ENCODE measurements around the gene UCK2.
A peak's percentile ranks its signal among the peaks of the same experiment; 100 is the strongest.

The UCK2 gene

DNA sequence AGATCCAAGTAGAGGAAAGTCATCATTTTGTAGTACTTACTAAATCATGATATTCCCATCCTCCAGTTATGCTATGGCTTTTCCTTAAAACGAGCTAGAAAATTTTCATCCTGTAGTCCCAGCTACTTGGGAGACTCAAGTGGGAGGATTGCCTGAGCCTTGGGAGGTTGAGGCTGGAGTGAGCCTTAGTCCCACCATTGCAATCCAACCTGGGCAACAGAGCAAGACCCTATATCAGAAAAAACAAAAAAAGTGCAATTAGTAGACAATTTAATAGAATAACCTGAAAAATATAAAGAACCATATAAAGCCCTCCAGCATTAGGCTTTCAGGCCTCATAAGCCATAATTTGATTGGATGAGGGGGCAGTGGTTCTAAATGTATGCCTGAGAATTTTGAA lies 6.8 kb downstream of the UCK2 start:
- DNase-seq (ENCODE audit: low spot score), result no peak

DNA sequence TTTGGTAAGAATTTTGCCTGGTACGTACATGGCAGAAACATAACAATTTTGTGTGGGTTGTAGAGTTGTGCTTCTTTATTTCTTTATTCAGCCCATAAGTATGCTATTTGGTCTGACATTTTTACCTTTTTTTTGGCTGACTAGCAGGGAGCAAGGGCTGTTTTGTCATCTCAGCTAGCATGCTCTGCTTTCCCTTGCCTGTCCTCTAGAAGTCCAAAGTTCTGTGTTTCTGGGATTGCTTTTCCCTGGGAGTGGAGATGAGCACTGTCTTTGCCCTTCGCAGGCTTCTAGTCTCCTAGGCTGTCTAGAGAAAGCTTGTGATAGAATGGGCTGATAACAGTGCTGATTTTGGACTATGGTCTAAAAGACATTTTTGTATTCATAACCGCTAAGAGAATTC lies 7.5 kb downstream of the UCK2 start:
- DNase-seq (ENCODE audit: low spot score), result no peak

DNA sequence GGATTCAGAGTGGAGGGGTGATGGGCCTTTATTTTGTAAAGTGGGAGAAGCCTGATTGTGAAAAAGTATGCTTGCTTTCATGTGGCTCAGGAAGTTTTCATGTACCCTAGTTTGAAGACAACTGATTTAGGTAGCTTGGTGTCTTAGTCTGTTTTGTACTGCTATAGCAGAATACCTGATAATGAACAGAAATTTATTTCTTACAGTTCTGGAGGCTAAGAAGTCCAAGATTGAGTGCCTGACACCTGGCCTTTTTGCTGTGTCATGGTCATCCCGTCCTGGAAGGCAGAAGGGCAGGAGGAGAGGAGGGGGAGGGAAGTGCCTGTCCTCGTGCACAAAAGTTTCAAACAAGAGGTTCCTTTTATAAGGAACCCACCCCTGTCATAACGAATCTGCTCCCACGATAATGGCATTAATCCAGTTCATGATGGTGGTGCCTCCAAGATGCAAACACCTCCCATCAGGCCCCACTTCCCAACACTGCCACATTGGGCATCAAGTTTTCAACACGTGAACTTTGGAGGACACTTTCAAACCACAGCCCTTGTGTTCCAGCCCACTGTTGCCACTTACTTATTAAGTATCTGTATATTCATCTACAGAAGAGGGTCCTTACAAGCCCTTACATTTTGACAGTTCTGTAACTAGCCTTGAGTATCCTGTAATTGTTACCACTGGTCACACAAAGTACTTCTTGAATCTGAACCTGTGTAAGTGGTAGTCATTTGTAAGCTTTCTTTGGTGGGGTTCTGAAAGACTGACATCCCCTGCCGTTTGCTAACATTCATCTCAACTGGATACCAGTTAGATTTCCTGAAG lies 9.5 kb downstream of the UCK2 start:
- no peak for DNase-seq (ENCODE audit: low spot score)

DNA sequence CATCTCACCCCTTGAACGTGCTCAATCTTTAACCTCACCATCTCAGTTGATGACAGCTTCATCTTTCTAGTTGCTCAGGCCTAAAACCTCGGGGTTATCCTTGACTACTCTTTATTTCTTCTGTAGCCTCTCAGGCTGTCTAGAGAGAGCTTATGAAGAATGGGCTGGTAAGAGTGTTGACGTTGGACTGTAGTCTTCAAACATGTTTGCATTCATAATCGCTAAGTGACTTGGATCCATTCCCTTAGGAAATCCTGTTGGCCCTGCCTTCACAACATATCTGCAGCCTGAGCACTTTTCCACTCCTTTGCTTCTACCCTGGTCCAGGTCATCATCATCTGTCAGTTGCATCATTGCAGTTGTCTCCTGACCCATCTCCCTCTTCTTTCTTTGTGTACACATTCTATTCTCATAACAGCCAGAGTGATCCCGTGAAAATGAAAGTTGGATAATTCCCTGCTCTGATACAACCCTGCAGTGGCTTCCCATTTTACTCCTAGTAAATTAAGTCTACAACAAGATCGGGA lies 10.5 kb downstream of the UCK2 start:
- DNase-seq (ENCODE audit: low spot score), result no peak

DNA sequence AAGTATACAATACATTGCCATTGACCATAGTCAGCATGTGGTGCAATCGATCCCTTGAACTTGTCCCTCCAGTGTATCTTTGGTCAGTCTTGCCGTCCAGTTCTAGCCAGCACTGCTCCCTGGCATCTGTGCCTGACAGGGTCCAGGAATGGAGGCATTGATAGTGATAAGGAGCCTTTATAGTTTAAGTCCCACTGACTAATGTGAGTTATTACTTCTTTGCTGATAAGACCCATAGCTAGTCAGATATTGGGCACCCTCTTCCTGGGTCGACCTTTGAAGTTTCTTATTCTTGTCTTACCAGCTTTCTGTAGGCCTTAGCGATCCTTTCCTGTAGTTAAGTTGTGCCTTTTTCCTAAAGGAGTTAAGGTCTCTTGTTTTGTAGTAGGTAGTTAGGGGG lies 13.0 kb downstream of the UCK2 start:
- no peak for DNase-seq (ENCODE audit: low spot score)

DNA sequence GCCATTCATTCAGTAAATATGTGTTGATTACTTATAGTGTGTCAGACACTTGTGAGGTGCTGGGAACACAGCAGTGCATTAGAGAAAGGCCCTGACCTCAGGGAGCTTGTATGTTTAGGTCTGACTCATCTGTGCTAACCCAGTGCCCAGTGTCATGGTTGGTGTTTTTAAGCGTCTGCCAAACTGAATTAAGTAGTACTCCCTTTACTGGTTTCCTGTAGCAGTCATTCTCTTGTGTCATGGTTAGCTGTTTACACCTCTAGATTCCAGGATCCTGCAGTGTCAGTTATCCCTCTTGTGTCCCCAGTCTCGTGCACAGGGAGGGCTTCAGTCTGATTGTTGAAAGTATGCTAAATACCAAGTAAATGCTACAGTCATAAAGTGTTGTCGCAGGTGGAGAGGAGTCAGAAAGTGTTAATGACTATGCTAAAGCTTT lies 14.2 kb downstream of the UCK2 start:
- peak; percentile 60 for DNase-seq (ENCODE audit: low spot score)

DNA sequence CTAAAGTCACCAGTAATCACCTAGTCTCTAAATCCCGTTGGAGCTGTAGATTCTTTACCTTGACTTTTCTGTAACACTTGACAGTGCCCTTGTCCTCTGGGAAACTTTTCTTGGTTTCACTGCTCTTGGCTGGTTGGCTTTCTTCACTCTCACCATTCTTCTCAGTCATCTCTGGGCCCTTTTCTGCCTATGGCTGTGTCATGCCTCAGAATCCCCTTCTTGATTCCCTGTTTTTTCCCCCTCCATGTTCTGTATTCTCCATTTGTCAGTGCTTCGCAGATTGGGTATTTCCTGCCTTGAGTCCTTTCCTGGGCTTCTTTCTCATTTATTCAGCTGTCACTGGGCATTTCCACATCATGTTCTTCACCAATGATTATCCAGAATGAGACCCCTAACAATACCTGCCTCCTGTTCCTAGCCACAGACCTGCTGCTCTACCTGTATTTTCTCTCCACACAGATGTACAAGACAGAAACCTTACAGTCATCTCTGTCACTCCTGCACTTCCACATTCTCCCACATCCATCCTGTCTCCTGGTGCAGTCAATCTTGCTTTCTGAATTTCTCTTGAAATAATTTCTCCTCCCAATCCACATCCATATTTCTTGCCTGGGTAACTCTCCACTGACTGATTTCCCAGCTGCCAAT lies 14.7 kb downstream of the UCK2 start:
- DNase-seq (ENCODE audit: low spot score), result no peak

DNA sequence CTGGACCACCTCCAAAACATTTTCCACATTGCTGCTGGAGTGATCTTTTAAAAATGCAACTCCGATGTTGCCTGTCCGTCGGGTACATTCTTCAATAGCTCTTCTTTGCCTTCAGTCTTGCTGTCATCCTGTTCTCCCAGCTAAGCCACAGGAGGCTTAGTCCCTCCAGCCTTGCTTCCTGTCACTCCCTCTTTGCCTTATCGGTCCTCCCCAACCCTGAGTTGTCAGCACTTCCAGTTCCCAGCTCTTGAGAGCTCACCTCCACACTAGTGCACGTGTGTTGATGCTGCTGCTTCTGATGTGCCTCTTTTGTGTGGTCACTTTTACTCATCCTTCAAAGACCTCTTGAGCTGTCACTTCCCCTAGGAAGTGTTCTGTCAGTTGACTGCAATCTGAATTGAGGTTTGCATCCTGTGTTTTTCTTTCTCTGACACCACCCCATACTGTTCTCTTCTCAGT lies 15.3 kb downstream of the UCK2 start:
- DNase-seq (ENCODE audit: low spot score), result peak; percentile 66

DNA sequence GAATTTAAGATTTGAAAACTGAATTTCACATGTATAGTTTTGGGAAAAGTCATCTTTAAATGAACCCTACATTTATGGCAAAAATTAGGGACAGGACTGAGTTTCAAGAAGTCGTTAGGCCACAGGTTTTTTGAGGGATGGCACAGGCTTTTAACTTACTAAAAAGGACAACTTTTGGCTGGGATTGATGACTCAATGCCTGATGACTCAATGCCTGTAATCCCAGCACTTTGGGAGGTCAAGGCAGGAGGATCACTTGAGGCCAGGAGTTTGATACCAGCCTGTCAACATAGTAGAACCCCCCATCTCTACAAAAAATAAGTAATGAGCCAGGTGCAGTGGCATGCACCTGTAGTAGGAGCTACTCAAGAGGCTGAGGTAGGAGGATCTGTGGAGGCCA lies 15.9 kb downstream of the UCK2 start:
- DNase-seq (ENCODE audit: low spot score), result no peak

DNA sequence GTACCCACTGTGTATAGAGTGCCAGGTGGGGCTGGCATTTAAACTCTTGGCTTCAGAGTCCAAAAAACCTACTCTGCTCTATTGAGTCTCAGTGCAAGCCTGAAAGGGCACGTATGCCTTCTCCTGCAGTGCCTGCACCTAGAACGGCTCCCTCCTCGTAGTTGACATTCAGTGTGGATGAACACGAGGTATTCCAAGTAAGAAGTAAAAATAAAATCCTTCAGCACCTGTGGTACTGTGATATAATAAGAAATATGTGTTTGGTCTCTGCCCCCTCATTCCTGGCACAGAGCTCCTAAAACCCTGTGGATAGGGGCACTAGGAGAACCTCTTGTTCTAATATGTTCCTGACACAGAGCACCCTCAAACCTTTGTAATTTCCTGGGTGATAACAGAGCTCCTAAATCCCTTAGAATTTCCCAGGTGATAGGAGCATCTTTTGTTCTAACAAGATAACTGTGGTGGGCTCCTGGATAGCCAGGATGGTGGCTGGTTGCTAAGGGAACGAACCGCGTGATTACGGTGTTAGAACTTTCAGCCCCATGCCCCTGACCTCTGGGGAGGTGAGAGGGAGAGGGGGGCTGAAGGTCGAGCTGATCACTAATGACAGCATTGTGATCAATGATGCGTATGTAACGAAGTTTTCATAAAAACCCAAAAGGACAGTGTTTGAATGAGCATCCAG lies 16.8 kb downstream of the UCK2 start:
- no peak for DNase-seq (ENCODE audit: low spot score)

DNA sequence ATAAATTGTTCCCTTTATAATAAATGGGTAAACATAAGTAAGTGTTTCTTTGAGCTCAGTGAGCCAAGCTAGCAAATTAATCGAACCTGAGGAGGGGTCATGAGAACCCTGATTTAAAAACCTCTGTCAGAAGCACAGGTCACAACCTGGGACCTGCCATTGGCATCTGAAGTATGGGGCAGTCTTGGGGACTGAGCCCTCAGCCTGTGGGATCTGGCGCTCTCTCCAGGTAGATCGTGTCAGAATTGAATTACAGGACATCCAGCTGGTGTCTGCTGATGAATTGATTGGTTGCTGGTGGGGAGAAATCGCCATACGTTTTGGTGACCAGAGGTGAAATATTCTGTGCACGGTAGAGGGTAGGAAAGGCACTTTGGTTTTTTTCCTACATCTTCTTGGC lies 17.5 kb downstream of the UCK2 start:
- no peak for DNase-seq (ENCODE audit: low spot score)

DNA sequence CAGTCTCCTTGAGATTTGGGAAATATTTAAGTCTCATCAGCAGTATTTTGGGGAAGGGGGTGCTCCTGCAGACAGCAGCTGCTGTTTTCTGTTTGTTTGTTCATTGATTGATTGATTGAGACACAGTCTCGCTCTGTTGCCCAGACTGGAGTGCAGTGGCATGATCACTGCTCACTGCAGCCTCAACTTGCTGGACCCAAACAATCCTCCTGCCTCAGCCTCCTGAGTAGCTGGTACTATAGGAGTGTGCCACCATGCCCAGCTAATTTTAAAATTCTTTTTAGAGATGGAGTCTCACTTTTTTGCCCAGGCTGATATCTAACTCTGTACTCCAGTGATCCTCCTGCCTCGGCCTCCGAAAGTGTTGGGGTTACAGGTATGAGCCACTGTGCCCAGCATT lies 18.2 kb downstream of the UCK2 start:
- no peak for DNase-seq (ENCODE audit: low spot score)

DNA sequence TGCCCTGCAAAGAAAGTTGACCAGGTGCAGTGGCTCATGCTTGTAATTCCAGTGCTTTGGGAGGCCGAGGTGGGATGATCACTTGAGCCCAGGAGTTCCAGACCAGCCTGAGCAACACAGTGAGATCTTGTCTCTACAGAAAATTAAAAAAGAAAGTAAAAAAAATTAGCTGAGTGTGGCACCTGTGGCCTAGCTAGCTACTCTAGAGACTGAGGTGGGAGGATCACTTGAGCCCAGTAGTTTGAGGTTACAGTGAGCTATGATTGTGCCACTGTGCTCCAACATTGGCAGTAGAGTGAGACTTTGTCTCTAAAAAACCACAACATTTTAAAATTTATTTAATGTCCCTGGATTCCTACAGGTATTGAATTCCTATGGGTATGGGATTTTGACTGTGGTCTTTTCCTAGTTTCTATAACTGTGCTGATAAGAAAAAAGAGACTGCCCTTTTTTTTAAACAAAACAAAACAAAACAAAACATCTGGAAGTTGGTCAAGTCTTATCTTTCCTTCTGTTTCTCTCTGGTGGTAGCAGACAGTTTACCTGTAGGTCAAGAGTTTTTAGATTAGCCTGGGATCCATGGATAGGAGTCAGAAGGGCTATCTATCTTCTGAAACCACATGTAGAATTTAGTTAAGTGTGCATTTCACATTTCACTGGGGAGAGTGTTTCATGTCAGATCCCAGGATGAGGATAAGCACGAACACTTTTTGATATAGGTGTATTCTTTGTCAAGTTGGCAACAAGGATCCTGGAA lies 18.8 kb downstream of the UCK2 start:
- DNase-seq (ENCODE audit: low spot score), result no peak

DNA sequence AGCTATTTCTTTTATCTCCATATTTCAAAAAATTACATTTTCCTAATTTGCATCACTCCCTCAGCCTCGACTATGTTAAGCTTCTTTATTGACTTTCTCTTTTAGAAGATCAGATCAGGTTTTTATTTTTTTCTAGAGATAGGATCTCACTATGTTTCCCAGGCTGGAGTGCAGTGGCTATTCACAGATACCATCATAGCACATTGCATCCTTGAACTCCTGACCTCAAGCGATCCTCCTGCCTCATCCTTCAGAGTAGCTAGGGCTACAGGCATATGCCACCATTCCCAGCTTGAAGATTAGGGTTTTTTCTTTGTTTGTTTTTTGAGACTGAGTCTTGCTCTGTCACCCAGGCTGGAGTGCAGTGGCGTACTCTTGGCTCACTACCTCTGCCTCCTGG lies 20.1 kb downstream of the UCK2 start:
- no peak for DNase-seq (ENCODE audit: low spot score)

DNA sequence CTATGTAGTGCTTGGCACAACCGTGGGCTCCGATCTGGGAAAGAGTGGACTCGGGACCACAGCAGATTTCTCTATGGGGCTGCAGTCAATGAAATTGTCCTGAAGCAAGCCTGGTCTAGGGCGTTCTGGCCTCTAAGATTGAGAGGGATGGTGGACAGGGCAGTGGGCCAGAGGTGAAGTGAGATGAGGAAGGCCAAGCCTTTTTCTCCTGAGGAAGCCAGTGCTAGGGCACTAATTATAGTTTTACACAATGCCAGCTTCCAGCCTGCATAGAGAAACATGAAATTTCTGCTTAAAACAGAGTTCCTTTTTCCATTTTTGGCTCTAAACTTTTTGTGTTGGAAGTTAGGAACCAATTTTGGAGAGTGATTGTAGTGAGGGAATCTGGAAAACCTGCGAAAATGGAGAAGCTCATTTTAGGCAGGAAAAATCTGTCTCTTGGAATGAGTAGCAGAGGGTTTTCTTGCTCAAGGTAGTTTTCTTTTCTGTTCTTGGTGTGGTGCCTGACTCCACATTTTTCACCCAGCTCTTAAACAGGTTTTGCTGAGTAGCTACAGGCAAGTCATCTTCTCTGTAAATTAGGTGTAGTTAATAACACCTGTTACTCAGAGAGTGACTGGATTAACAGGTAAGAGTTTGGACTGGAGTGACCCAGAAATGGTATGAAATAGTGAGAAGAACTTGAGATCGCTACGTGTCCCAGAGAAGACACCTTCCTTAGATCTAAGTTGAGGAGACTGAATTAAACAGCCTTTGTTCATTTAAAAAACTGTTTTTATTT lies 22.1 kb downstream of the UCK2 start:
- no peak for DNase-seq (ENCODE audit: low spot score)

DNA sequence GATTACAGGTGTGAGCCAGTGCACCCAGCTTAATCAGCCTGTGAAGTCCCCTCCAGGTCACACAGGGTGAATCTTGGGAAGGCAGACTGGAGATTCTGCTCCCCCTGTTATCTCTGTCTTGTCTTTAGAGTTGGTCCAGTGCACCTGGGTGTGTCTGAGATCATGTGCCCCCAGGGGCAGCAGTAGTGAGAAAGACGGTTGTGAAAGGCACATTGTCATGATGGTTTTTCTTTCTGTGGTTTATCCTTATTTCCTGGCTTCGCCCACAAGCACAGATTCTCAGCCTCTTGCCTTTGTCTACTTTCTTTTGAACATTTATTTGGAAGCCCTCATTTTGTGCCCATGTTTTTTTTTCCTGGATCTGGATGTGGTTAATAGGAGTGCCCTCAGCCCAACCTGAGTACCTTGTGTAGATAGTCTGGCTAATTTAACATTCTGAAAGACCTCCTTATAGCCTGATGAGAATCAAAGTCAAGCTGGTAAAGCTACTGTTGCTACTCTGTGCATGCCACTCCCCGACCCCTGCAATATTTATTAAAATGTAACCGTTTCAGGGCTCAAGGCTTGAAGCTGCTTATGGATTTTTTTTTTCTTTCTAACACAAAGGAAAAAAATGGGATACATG lies 23.7 kb downstream of the UCK2 start:
- peak; percentile 37 for DNase-seq (ENCODE audit: low spot score)

DNA sequence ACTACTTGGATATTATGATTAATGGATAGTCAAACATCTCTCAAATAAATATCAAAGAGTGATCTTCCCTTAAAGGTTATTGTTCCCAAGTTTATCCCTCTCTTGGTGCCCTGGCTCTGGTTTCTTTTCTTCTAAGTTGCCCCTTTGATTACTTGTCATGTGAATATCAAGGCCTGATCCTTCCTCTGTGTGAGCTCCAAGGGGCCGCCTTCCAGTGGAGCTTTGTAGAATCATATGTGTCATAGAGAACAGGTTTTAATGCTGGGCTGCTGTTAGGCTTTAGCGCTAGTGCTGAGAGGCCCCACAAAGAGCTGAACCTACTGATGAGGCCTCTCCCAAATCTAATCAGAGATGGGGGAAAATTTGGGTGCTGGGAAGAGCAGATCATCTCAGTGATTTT lies 25.5 kb downstream of the UCK2 start:
- DNase-seq (ENCODE audit: low spot score), result no peak

DNA sequence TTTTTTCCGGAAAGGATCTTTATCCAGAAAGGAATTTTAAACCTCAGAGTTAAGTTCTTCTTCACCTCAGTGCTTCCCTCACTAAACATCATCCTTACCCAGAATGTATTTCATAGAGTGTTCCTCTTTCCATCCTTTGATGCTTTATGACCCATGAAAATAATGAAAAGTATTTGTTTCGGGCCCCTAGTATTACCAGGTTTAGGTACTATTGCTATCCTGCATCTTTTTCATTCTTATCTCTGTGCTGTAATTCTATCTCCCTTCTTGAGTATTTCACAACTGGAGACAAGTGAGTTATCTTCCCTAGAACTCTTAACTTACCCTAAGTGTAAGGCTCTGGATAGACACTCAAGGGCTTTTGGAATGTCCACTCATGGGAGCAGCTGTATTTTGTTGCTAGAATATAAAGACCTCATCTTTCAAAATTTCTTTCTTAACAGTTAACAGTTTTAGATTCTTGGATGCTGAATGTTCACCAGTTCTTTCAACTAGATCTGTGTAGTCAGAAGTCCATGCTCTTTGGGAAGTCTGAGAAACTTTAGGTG lies 26.2 kb downstream of the UCK2 start:
- no peak for DNase-seq (ENCODE audit: low spot score)

DNA sequence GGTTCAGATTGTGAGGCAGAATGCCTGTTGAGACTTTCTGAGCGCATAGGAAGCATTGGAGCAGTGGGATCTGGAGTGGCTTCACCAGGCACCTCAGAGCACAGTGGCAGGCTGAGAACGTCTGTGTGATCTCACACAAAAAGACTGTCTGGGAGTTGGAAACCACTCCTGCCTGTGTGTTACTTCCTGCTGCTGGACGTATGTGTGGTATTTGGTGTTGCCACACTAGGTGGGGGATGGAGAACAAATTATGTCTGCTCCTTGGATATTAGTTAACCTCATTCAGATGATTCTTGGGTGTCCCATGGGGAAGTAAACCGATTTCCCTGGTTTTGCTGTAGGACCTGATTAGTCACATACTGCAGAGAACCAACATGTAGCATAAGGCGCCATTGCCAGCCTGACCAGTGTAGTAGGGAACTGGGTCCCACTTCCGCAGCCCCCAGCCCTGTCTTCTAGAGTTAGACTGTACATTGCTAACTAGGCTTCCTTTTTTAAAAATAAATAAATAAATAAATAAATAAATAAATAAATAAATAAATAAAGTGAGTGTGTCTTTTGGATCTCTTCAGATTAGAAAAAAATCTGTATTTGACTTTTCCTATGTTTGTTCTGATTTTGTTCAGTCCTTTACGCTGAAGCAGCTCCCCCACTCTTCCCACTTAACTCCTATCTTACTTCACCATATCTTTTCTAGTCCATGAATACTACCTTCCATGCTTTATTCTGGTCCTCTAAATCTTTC lies 26.9 kb downstream of the UCK2 start:
- DNase-seq (ENCODE audit: low spot score), result no peak

Measured in activated CD4-positive, alpha-beta T cell treated with anti-CD3 and anti-CD28 coated beads, Interleukin-2, Interleukin-4, amounts not matched to agents 100 ng/mL and 50 ng/mL, durations not matched to agents 16 hours and 8 hours (primary cell).